SK-MEL-5 (cell line): ENCODE measurements around the gene EVL. TPM values are rescaled to one million over a fixed set of nuclear protein-coding genes. Genes with fewer than 3 reads are reported as not detected.
"Not testable (repeated sequence)": the region's sequence is repeated elsewhere in the genome, so short reads cannot be mapped to it uniquely, and the experiment has no call there.

Source experiments
- DNase-seq: peaks from one replicate; pipeline ENCODE4 v3.0.0-alpha.2; 2016; ENCODE audit warnings: low read depth, low spot score
- in situ Hi-C: cut with HindIII; loops from 2 replicates; pipeline ENCODE4 v1.10.0; 2016; ENCODE audit warnings: low sequenced_read_pairs, high pct_unique_total_duplicates, low pct_unique_long_range_greater_than_20kb
- total RNA-seq: library from RNA; depleted of rRNA; stranded (reverse); fragments of >200 nt; shearing (Covaris generic); gene quantifications from 2 replicates; pipeline ENCODE4 v1.2.3, GENCODE V29; 2014

EVL gene
- total RNA-seq, 1 experiment from 2014 or later = 22.1 TPM

DNA sequence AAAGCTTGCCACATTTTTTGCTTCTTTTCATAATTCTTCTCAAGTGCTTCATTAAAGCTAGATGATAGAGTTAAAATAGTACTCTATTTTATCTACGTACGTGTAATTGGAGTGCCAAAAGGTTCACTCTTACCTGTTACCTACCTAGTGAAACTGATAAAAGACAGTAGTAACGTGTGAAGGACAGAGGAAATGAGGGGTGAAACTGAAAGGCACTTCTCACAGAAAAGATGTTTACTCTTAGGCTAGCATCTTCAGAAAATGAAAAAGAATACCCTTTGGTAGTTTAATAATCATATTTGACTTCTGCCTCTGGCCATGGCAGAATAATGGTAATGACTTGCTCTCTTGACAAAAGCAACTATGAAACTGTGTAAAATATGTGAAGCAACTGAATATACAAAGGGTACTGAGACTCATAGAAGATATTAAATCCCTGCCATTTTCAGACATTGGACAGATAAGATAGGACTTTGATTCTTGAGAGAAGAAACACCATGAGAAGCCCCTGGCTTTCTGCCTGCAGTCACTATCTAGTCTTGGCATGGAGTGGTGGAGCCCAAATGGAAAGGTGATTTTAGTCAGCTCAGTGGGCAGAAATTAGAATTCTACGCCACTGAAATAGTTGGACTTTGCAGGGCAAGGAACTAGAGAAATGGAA is 6.3 kb upstream of the EVL start:
- in situ Hi-C loops = no loop called here

DNA sequence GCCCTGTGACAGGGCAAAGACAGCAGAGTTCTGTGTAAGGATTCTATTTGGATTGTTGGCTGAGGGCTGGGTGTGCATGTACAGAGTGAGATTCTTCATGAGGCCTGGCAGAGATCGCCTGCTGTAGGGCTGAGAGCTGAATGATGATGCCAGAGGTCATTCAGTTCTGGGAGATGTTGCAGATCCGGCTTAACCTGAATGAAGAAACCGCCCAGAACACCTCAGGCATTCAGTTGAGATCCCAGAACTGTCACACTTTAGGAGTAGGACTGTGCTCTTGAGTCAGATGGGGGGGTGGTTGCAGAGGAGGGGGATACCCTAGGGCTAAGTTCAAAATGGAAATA is 5.8 kb upstream of the EVL start:
- in situ Hi-C loops = no loop called here
- DNase-seq = no peak

More for the DNA sequence above, 6.3 kb upstream of the EVL start:
- no peak for DNase-seq

DNA sequence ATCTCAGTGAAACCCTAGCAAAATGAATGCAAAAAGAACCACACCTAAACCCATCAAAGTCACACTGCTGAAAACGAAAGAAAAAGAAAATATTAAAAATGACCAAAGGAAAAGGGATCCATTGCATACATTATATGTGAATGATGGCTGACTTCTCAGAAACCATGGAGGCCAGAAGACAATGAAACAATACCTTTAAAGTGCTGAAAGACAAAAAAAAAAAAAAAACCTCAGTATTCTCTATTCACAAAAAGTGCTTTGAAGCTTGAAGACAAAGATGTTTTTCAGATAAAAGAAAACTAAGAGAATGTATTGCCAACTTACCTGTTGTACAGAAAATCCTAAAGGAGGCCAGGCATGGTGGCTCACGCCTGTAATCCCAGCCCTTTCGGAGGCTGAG is 4.5 kb upstream of the EVL start:
- DNase-seq = no peak
- in situ Hi-C loops = no loop called here

DNA sequence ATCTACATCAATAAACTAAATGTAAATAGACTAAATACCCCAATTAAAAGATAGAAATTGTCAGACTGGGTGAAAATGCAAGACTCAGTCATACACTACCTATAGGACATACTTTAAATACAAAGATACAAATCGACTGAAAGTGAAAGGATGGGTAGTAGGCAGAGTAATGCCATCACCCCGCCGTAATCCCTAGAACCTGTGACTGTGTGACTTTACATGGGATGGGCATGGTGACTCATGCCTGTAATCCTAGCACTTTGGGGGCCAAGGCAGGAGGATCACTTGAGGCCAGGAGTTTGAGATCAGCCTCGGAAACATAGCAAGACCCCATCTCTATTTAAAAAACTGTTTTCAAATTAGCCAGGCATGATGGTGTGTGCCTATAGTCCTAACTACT is 2.6 kb upstream of the EVL start:
- no peak for DNase-seq
- in situ Hi-C loops = no loop called here

DNA sequence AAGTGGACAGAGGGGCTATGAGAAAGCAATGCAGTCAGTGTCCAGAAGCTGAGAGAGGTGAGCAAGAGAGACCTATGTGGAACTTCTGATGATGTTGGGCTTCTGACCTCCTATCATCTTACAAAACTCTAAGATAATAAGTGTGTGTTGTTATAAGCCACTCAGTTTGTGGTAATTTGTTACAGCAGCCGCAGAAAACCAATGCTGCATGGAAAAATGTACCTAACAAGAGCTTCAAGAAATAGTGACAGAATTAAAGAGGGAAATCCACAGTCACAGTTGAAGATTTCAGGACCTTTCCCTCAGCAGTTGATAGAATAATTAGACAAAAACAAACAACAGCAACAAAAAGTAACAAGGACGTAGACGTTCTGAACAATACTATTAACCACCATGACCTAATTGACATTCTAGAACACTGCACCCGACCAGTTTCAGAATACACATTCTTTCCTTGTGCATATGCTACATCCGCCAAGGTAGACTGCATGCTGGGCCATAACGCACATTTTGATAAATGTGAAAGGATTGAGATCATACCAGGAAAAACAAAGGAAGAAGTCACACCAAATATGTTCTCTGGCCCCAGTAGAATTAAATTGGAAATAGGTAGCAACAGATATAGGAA is 1.8 kb upstream of the EVL start:
- no peak for DNase-seq
- in situ Hi-C loops = no loop called here

DNA sequence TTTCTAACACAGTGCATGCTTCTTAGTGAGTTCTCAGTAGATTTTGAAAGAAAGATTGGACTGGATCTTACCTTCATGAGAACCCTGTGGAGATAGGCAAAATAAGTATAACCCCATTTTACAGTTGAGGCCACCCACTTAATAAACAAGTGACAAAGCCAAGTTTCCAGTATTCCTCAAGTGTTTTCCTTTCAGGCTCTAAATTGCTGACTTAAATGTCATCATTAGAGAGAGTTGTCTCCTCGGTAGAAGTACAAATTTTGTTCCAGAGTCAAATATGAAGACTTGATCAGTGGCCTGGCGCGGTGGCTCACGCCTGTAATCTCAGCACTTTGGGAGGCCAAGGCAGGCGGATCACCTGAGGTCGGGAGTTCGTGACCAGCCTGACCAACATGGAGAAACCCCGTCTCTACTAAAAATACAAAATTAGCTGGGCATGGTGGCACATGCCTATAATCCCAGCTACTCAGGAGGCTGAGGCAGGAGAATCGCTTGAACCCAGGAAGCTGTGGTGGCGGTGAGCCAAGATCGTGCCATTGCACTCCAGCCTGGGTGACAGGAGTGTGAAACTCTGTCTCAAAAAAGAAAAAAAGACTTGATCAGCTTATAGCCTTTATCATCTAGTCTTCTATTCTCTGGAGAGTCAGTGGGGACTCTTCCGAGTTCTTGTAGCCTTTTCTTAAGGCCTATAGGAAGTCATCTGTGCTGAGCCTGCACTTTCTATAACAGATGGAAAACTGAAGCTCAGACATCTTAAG is 708 bp upstream of the EVL start:
- in situ Hi-C loops, DNase-seq: not testable (repeated sequence)

DNA sequence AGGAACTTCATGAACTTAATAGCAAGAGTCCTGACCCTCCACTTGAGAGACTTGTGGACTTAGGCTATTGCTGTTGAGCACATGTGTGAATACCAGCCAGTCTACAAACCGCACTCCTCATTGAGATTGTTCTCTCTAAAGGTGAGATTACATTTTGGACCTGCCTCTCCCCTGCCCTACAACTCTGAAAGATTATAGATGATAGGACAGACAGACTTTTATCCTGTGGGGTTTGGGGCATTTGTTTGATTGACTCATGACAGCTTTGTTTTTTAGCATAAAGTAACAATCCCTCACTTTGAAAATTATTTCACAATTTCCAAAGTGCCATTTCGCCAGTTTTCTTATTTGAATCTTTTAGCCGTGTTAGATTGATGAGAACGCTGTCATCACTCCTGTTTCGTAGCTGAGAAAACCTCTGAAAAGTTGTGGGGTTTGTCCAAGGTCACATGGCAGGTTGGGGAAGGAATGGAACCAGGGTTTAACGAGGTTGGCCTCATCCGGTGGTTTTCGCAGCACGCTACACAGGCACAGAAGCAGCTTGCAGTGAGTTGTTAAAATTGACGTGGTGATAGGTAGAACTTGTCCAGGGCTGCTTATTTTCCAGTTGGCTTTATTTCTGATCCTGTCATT is 836 bp downstream of the EVL start:
- DNase-seq = no peak
- in situ Hi-C loops = no loop called here

DNA sequence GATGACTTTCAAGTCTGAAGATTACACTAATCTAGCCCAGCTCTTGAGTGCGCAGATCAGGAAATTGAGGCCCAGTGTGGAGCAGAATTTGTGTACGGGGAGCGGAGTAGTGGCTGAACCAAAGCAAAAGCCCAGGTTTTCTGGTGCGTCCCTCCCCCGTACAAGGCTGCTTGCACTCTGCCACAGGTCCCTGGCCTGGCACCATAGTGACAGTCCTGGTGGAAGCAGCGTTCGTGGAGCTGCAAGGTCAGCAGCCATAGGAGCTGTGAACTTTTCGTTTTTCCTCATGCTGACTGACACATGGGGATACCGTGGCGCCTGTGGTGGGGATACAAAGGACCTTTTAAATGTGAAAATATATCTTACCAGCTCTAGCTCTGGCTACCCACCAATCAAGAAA is 1.7 kb downstream of the EVL start:
- in situ Hi-C loops = no loop called here
- no peak for DNase-seq

DNA sequence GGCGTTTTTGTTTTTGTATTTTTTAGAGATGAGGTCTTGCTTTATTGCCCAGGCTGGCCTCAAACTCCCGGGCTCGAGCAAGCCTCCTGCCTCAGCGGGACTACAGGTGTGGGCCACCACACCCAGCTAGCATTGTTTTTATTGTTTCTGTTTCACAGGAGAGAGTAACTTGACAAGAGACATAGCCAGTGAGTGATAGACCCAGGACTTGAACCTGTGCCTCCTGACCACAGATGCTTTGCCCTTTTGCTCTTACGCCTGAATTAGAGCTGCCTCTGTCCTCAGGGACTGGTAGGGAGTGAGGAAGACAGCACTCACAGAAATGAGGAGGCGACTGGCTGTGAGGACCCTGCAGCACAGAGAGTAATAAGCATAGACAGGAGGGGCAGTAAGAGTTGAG is 2.3 kb downstream of the EVL start:
- in situ Hi-C loops = no loop called here
- DNase-seq = no peak

DNA sequence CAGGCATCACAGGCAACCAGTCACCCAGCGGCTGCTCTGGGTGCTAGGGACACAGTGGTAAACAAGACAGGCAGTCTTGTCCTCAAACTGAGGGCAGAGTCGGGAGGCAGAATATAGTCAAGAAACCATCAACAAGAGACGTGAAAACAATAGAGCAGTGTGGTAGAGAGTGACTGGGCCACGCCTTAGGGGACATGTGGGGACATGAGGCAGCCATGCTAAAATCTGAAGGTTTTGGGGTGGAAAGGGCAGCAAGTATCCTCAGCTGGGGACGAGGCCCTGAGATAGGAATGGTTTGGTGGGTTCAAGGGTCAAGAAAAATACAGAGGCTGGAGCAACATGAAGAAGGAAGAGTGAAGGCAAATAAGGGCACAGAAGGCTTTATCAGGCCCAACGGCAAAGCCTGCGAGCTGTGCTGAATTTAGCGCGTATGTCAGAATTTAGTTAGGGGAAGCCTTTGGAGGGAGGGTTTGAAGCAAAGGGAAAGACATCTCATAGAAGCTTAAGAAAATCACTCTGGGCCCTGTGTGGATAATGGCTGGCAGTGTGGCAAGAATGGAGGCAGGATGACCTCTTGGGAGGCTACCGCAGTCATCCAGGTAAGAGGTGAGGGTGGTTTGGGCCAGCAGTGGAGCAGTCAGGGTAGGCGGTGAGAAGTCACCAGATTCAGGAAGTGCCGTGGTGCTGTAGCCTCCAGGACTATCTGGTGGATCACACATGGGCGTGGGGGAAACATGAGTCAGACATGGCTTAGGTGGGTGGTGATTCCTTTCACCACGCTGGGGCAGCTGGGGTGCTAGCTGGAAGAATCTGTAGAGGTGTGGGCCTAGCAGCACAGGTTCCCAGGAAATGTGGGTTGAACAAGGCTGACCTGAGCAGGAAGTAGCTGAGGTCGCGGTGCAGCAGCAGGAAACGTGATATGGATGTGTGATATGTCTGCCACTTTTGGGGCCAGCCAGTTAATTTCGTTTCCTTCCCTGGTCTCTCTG is 3.0 kb downstream of the EVL start:
- in situ Hi-C loops = no loop called here
- no peak for DNase-seq

DNA sequence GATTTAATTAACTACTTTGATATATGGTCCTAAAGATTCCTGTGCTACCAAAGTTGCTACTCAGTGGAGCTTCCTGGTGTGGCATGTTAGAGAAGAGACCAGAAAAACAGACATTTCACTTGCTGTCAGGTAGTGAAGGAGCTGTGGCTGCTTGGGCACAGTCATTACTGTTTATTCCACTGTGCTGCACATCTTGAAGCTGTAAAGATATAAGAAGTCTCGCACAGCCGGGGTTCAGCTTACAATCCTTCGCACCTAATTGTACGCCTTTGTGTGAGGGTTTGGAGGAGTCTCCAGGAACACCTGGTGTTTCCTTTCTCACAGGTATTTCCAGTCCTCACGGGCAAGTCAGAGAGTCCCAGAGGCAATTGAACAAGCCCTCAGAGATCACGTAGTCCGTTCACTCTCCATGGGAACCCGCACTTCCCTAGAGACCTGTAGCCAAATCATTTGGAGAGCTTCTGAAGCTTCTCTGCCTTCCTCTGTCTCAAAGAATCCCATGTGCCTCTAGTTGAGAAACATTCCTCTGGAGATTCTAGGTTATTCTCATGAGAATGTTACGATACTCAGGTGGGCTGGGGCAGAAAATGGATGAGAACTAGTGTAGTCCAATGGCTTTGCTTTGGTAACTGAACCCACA is 4.1 kb downstream of the EVL start:
- DNase-seq = no peak
- in situ Hi-C loops = no loop called here

DNA sequence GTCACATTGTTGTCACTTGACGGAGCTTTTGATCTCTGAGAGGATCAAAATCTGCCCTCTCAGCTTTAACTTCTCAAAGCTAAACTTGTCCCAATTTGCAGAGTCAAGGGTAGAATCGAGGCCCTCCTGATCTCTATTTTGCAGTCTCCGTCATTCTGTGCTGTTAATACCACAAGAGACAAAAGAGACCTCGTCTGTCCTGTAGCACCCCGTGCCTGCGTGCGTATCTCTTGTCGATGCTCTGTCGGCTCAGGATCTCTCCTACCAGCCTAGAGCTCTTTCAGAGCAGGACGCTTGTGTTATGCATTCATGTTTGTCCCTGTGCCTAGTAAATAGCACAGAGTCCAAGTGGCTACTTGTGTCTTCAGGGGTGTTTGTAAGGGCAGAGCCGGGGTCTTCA is 5.1 kb downstream of the EVL start:
- no peak for DNase-seq
- in situ Hi-C loops = no loop called here

DNA sequence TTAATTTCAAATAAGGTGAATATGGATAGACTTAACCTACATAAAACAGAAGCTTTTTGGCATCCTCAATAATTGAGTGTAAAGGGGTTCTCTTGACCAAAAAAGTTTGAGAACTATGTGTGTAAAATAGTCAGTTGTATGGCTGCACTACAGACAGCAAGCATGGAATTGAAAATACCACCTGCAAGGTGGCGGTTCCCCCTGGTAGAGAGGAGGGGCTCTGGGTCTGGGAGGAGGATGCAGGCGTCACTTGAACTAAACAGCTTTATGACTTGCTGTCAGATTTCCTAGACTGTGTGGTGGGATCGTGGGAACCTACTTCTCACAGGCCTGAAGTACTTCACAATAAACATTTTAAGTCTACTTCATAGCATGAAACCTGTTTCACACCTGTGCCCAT is 6.3 kb downstream of the EVL start:
- DNase-seq = no peak
- in situ Hi-C loops = no loop called here

DNA sequence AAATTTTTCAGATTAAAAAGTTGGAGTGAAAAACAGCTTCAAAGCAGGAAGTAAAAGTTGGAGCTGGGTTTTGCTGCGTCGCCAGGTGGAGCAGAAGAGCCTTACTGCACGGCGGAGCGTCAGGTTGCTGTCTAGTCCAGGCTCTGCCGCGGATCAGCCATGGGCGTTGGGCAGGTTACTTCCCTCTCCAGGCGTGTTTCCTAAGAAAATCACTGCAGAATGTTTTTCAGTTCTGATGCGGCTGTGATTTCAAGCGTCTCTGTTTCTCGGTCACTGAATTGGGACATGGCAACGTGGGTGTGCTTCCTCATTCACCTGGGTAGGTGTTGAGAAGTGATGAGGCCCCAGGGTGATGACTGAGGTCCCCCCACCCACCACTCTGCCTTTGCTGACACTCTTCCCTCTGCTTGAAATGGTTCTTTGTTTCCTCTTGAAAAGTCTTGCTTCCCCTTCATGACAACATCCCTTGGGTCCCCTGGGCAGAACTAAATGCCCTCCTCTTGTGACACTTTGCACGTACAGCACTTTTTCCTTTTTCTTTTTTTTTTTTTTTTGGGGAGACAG is 7.6 kb downstream of the EVL start:
- DNase-seq = no peak
- in situ Hi-C loops = no loop called here

DNA sequence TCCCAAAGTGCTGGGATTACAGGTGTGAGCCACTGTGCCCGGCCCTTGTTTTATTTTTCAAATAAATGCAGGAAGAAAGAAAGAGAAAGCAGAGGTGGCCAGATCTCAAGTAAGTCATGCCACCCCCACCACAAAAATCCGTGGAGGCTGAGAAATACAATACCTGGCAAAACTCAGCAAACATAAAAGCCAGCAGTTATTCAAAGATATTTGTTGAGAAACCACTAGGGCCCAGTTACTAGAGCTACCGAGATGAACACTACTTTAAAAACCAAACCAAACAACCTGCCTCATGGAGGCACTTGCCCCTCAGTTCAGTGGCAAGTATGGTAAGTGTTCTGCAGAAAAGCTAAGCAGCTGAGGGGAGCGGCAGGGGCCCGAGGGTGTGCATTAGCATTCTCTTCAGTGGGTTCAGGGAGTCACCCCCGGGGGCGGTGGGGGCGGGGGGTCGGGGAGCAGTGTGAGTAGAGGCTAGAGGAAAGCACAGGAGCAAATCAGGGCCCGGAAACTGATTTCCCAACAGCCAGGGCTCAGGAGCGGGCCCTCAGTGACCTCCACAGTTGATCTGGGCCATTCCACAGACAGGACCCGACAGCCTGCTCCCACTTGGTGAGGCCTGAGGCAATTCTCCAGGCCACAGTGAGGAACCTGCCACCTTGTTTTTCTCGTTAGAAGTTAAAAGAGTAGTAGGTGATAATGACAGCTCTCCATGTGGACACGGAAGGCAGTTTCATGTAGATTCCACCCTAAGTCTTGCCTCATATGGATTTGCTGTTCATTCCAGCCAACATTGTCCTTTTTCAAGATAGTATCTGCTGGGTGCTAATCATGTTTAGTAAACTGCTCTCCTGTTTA is 8.6 kb downstream of the EVL start:
- DNase-seq = no peak
- in situ Hi-C loops = no loop called here

DNA sequence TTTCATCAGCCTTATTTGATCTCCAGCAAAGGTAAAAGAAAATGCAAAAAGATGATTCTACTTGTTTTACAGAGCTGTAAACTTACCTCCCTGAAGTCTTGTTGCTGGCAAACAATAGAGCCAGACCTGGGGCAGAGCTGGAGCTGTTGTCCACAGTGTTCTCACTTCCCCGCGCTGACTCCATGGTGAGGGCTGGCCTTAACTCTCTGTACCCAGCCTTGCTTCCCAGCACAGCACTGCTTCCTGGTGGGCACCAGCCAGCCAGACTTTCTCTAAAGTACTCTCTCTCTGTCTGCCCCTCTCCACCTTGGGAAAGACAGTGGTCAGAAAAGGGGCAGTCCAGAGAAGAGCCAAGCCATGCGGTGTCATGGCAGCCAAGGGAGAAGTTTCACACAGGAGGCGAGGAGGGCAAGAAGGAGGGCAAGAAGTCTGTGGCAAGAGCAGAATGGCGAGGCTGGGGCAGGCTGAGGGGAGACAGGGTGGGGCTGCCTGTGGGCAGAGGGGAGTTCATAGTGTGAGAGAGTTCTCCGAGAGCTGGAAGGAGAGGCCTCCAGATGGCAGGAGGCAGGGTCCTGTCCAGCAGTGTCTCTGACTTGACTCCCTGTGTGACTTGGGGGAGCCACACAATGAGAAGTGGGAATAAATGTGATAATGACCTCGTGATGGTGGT is 9.3 kb downstream of the EVL start:
- in situ Hi-C loops = no loop called here
- no peak for DNase-seq
